HCT116 (cell line): ENCODE data around the gene TMEM60. TPM values are rescaled to one million over a fixed set of nuclear protein-coding genes. Genes with fewer than 3 reads are reported as not detected.

ENCODE experiments used
- ATAC-seq: fragments of 200-7000 bp; cut with Tn5 transposase; 2 replicates; pipeline ENCODE4 v1.9.1; 2020; ENCODE audit warnings: mild to moderate bottlenecking, moderate library complexity
- BruUV-seq: library from RNA; stranded (reverse); fragments of 400-500 nt; replicated peaks from 2 replicates; lab custom pipeline; 2021; lab: Mats Ljungman, UMichigan
- CTCF ChIA-PET: fragments of 300-600 bp; sonication (Branson Sonifier 250); formaldehyde crosslinking; loops from one replicate; lab custom pipeline; 2021; ENCODE audit warnings: antibody characterized with exemption; lab: Charles Lee
- POLR2A ChIA-PET: fragments of 300-600, 350-600 bp; sonication (Branson Sonifier 250); formaldehyde crosslinking; loops from one replicate; lab custom pipeline; 2021; ENCODE audit warnings: antibody characterized with exemption; lab: Charles Lee
- RAD21 ChIA-PET, 2 experiments: fragments of 300-600 bp; sonication (Branson Sonifier 250); formaldehyde crosslinking; loops; one replicate each; lab custom pipeline; 2023; ENCODE audit warnings: low total read pairs in 2 of 2; ENCODE audit not compliant: uncharacterized antibody in 2 of 2, unreplicated experiment in 2 of 2, low non-redundant PET in 1 of 2; lab: Charles Lee
- DNase-seq: peaks from one replicate; pipeline ENCODE4 v3.0.0-alpha.2; 2010; ENCODE audit warnings: low read depth, low spot score
- H2AFZ ChIP-seq: fragments of 200-600 bp; shearing (Covaris generic), sonication (generic); 2 replicates; pipeline ENCODE4 v1.6.1; 2017; ENCODE audit warnings: low read depth, mixed run types, mixed read lengths, antibody characterized with exemption, low read length; ENCODE audit not compliant: poor library complexity, severe bottlenecking
- H3K27ac ChIP-seq: 2 replicates; pipeline ENCODE4 v1.5.1; 2012; ENCODE audit warnings: low read depth, low read length
- H3K27me3 ChIP-seq: fragments of 200-600 bp; sonication (generic); 2 replicates; pipeline ENCODE4 v1.6.1; 2016; ENCODE audit warnings: mixed run types, low read length, mixed read lengths; ENCODE audit not compliant: insufficient read depth
- H3K36me3 ChIP-seq, 2 experiments: fragments of 200-500 bp in 1 of 2; fragments of 200-600 bp in 1 of 2; sonication (Bioruptor generic) in 1 of 2; sonication (generic) in 1 of 2; 2 replicates each; pipeline versions ENCODE4 v1.5.1 to v1.6.1; 2014 to 2016; ENCODE audit warnings: low read length in 2 of 2, inconsistent platforms in 1 of 2, mixed read lengths in 1 of 2, mixed run types in 1 of 2; ENCODE audit not compliant: insufficient read depth in 2 of 2, control insufficient read depth in 1 of 2
- H3K4me1 ChIP-seq, 2 experiments: fragments of 200-600 bp in 1 of 2; sonication (generic) in 1 of 2; 2 replicates each; pipeline versions ENCODE4 v1.5.1 to v1.6.1; 2012 to 2017; ENCODE audit warnings: low read length in 2 of 2, inconsistent platforms in 1 of 2, mild to moderate bottlenecking in 1 of 2, mixed read lengths in 1 of 2, mixed run types in 1 of 2, moderate library complexity in 1 of 2; ENCODE audit not compliant: insufficient read depth in 2 of 2, control insufficient read depth in 1 of 2
- H3K4me2 ChIP-seq: fragments of 200-600 bp; sonication (generic); 2 replicates; pipeline ENCODE4 v1.6.1; 2017; ENCODE audit warnings: mixed run types, low read length, mixed read lengths
- H3K4me3 ChIP-seq, 2 experiments: fragments of 200-600 bp in 1 of 2; sonication (generic) in 1 of 2; replicated peaks in 1 of 2; 2 replicates each; pipeline ENCODE4 v1.5.1; 2011 to 2016; ENCODE audit warnings: low read length in 2 of 2, control low read depth in 1 of 2, low read depth in 1 of 2, mild to moderate bottlenecking in 1 of 2, mixed read lengths in 1 of 2, mixed run types in 1 of 2
- H3K79me2 ChIP-seq: fragments of 200-600 bp; sonication (generic); 2 replicates; pipeline ENCODE4 v1.6.1; 2017; ENCODE audit warnings: mild to moderate bottlenecking, mixed run types, low read length, moderate library complexity, mixed read lengths; ENCODE audit not compliant: insufficient read depth
- H3K9ac ChIP-seq: fragments of 200-600 bp; sonication (generic); 2 replicates; pipeline ENCODE4 v1.6.1; 2016; ENCODE audit warnings: low read length, mixed read lengths
- H3K9me2 ChIP-seq: fragments of 200-600 bp; sonication (generic), shearing (Covaris generic); 2 replicates; pipeline ENCODE4 v1.6.1; 2017; ENCODE audit warnings: mixed run types, mild to moderate bottlenecking, moderate library complexity; ENCODE audit not compliant: insufficient read depth
- H3K9me3 ChIP-seq, 2 experiments: fragments of 200-500 bp in 1 of 2; fragments of 200-600 bp in 1 of 2; sonication (Bioruptor generic) in 1 of 2; sonication (generic) in 1 of 2; 2 replicates each; pipeline ENCODE4 v1.6.1; 2014 to 2017; ENCODE audit warnings: low read length in 2 of 2, mixed read lengths in 2 of 2, inconsistent platforms in 1 of 2, low read depth in 1 of 2, mild to moderate bottlenecking in 1 of 2, mixed run types in 1 of 2, moderate library complexity in 1 of 2; ENCODE audit not compliant: control insufficient read depth in 1 of 2, insufficient read depth in 1 of 2
- H4K20me1 ChIP-seq: fragments of 200-600 bp; sonication (generic), shearing (Covaris generic); 2 replicates; pipeline ENCODE4 v1.6.1; 2017; ENCODE audit warnings: mixed run types, mild to moderate bottlenecking, moderate library complexity; ENCODE audit not compliant: insufficient read depth
- CBX3 ChIP-seq: IDR thresholded peaks from 2 replicates; pipeline ENCODE4 v1.6.1; 2012; ENCODE audit warnings: low read depth
- SIN3A ChIP-seq: IDR thresholded peaks from 2 replicates; pipeline ENCODE4 v1.6.1; 2012; ENCODE audit warnings: low read depth
- SRF ChIP-seq: IDR thresholded peaks from 2 replicates; pipeline ENCODE4 v1.6.1; 2012; ENCODE audit warnings: low read depth
- ZFX ChIP-seq: fragments of 450-650 bp; IDR thresholded peaks from 2 replicates; pipeline ENCODE4 v1.6.1; 2017
- intact Hi-C: fragments of 100-400 bp; cut with micrococcal nuclease; formaldehyde crosslinking; loops from 2 replicates; pipeline ENCODE4 v1.10.0; 2022
- total RNA-seq: library from RNA; stranded (reverse); gene quantifications from one replicate; pipeline ENCODE4 v1.2.1, GENCODE V29; 2021; ENCODE audit not compliant: unreplicated experiment

Gene TMEM60
- total RNA-seq, 1 experiment from 2014 or later, result 10.3 TPM

GRCh38 chr7:77799078-77799964 lies 1.1 kb upstream of the TMEM60 start:
- Histone ChIP-seq H3K27me3 (no peaks in the 10 kb centered on the region), H3K27ac (peak overlapping the region; percentile 76), H3K9ac (peak overlapping the region; percentile 77), H3K9me2 (no peaks in the 10 kb centered on the region), H3K9me3 (no peaks in the 10 kb centered on the region), H3K36me3 (no peaks in the 10 kb centered on the region), H2AFZ (no peak overlapping the region), H3K4me3 (peak overlapping the region; percentile 88 to 95), H3K4me1 (peaks cover 3 to 17% of the 10 kb centered on the region in 2 experiments; a peak in 3 of 4 replicates), H3K79me2 (peaks cover 80% of the 10 kb centered on the region), H3K4me2 (peak overlapping the region; percentile 82), H4K20me1 (no peaks in the 10 kb centered on the region)
- peak; percentile 6 for DNase-seq
- ChIA-PET POLR2A (interaction anchor here (0.8 kb wide), 1 partner anchor 35 kb away, joined by 3 read pairs; no protein-coding TSS in a partner anchor), RAD21 (no interaction called here), CTCF (interaction anchor here (1.7 kb wide), 1 partner anchor 148 kb away, joined by 4 read pairs; no protein-coding TSS in a partner anchor)
- no TSS peak for BruUV-seq
- no peak for ATAC-seq
- intact Hi-C loops, result no loop called here
- no peak for TF ChIP-seq SRF
- peak; percentile 37; the same call in 1 of the 2 replicates for TF ChIP-seq SIN3A
- TF ChIP-seq ZFX, result peak; percentile 44; the same call in 1 of the 2 replicates
- no peak for TF ChIP-seq CBX3

GRCh38 chr7:77797734-77798393 lies 370 bp downstream of the TMEM60 start:
- ChIA-PET RAD21 (no interaction called here), POLR2A (interaction anchor here (0.8 kb wide), 1 partner anchor 36 kb away, joined by 3 read pairs; no protein-coding TSS in a partner anchor), CTCF (interaction anchor here (1.7 kb wide), 1 partner anchor 146 kb away, joined by 4 read pairs; no protein-coding TSS in a partner anchor)
- H4K20me1 ChIP-seq, result no peaks in the 10 kb centered on the region
- no peaks in the 10 kb centered on the region for H3K27me3 ChIP-seq
- TF ChIP-seq CBX3 (no peak), ZFX (peak; percentile 38; the same call in 1 of the 2 replicates), SIN3A (peak; percentile 52; the same call in 1 of the 2 replicates)
- H3K36me3 ChIP-seq, result 0 out of 4 replicates have a peak, but pooled peaks cover 0 to 4% of the 10 kb centered on the region in 2 experiments
- H3K9ac ChIP-seq, result peak overlapping the region; percentile 79
- peak overlapping the region; percentile 75 for H3K27ac ChIP-seq
- ATAC-seq (peak; percentile 41), DNase-seq (no peak)
- peak overlapping the region; percentile 88 to 95 for H3K4me3 ChIP-seq
- no peaks in the 10 kb centered on the region for H3K9me3 ChIP-seq
- peaks cover 68% of the 10 kb centered on the region for H3K79me2 ChIP-seq
- peak overlapping the region; percentile 82 for H3K4me2 ChIP-seq
- BruUV-seq, result TSS peak; percentile 83
- H3K4me1 ChIP-seq, result peaks cover 3 to 17% of the 10 kb centered on the region in 2 experiments; a peak in 3 of 4 replicates
- no peaks in the 10 kb centered on the region for H3K9me2 ChIP-seq
- H2AFZ ChIP-seq, result no peak overlapping the region
- intact Hi-C loops, result no loop called here
